Measurements from ENCODE around the gene PKHD1. TPM values are rescaled to one million over a fixed set of nuclear protein-coding genes. Genes with fewer than 3 reads are reported as not detected.

The PKHD1 gene
- total RNA-seq, 1 donor from 2014 or later: 0.32 TPM

DNA sequence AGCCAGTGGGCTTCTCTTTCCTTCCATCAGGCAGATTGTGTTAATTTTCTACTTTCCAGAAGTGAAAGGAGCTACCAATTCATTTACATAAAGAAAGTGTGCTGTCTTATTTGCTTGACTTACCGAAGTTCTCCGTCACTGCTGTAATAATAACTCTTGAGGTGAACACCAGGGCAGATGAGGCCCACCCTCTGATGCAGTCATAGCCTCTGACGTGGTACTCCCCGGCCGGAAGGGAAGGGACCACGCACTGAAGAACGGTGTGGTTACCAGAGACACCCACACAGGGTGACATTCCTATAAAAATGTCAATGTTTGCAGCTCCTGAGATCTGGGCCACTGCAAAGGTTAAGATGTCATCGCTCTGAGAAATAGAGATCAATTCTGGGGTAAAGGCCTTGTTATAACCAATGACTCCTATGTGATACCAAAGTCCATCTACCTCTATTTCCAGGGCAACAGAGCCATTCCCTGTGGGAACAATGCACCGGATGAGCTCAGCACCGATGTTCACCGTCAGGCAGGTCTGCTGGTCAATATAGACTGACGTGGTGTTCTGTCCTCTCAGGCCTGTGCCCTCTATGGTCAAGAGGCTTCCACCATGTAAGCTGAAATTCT is 62.9 kb downstream of the PKHD1 start:
- no peaks in the 10 kb centered on the region for H3K9me3 ChIP-seq
- H3K4me3 ChIP-seq: no peak overlapping the region
- H3K4me1 ChIP-seq: no peaks in the 10 kb centered on the region
- H3K36me3 ChIP-seq: no peaks in the 10 kb centered on the region
- H3K27me3 ChIP-seq: no peaks in the 10 kb centered on the region
- DNase-seq (no peak), ATAC-seq (no peak)
- TF ChIP-seq, protein P1, sequence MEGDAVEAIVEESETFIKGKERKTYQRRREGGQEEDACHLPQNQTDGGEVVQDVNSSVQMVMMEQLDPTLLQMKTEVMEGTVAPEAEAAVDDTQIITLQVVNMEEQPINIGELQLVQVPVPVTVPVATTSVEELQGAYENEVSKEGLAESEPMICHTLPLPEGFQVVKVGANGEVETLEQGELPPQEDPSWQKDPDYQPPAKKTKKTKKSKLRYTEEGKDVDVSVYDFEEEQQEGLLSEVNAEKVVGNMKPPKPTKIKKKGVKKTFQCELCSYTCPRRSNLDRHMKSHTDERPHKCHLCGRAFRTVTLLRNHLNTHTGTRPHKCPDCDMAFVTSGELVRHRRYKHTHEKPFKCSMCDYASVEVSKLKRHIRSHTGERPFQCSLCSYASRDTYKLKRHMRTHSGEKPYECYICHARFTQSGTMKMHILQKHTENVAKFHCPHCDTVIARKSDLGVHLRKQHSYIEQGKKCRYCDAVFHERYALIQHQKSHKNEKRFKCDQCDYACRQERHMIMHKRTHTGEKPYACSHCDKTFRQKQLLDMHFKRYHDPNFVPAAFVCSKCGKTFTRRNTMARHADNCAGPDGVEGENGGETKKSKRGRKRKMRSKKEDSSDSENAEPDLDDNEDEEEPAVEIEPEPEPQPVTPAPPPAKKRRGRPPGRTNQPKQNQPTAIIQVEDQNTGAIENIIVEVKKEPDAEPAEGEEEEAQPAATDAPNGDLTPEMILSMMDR (IDR thresholded peaks at IDR 0.05): no peak
- intact Hi-C loops (cut with DNase I): no loop called here
- H3K27ac ChIP-seq: no peak overlapping the region

DNA sequence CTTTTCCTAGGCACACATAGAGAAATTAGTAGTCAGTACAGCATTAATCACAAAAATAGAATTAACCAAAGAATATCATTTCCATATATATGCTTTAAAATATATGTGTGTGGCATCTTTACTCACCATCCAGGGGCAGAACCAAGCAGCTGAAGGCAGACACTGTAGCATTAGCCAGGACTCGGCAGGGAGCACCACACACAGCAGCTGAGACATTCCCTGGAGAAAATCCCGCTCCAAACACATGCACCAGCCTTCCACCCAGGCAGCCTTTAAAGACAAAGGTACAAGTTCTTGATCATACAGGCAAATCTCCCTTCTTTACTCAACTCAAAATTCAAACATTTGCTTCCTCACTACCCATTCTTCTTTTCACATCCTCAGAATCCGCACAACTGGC is 64.7 kb downstream of the PKHD1 start:
- Histone ChIP-seq H3K27me3 (no peaks in the 10 kb centered on the region), H3K27ac (no peak overlapping the region), H3K4me1 (no peaks in the 10 kb centered on the region), H3K9me3 (no peaks in the 10 kb centered on the region), H3K36me3 (no peaks in the 10 kb centered on the region), H3K4me3 (no peak overlapping the region)
- no peak for ATAC-seq
- TF ChIP-seq, protein P1 (IDR thresholded peaks at IDR 0.05): no peak
- intact Hi-C loops (cut with DNase I): no loop called here
- DNase-seq: no peak

GRCh38 chr6:52020945-52021570 is 66.4 kb downstream of the PKHD1 start:
- no peak overlapping the region for H3K4me3 ChIP-seq
- H3K9me3 ChIP-seq: no peaks in the 10 kb centered on the region
- no peak overlapping the region for H3K27ac ChIP-seq
- TF ChIP-seq, protein P1 (IDR thresholded peaks at IDR 0.05): peak; percentile 83
- H3K27me3 ChIP-seq: no peaks in the 10 kb centered on the region
- no peaks in the 10 kb centered on the region for H3K36me3 ChIP-seq
- H3K4me1 ChIP-seq: no peaks in the 10 kb centered on the region
- no peak for DNase-seq
- intact Hi-C loops (cut with DNase I): no loop called here
- peak; percentile 54 for ATAC-seq

GRCh38 chr6:52019881-52020280 is 67.5 kb downstream of the PKHD1 start:
- Histone ChIP-seq H3K27me3 (no peaks in the 10 kb centered on the region), H3K4me1 (no peaks in the 10 kb centered on the region), H3K4me3 (no peak overlapping the region), H3K36me3 (no peaks in the 10 kb centered on the region), H3K27ac (no peak overlapping the region), H3K9me3 (no peaks in the 10 kb centered on the region)
- DNase-seq (no peak), ATAC-seq (no peak)
- TF ChIP-seq, protein P1 (IDR thresholded peaks at IDR 0.05): no peak
- intact Hi-C loops (cut with DNase I): no loop called here

GRCh38 chr6:52019092-52019491 is 68.3 kb downstream of the PKHD1 start:
- TF ChIP-seq, protein P1 (IDR thresholded peaks at IDR 0.05): no peak
- DNase-seq (no peak), ATAC-seq (peak; percentile 49)
- Histone ChIP-seq H3K4me1 (no peaks in the 10 kb centered on the region), H3K27ac (no peak overlapping the region), H3K36me3 (no peaks in the 10 kb centered on the region), H3K27me3 (no peaks in the 10 kb centered on the region), H3K9me3 (no peaks in the 10 kb centered on the region), H3K4me3 (no peak overlapping the region)
- intact Hi-C loops (cut with DNase I): no loop called here
